ENCODE results near the gene ASIP. TPM values are rescaled to one million over a fixed set of nuclear protein-coding genes. Genes with fewer than 3 reads are reported as not detected.
"Not testable (repeated sequence)": the region's sequence is repeated elsewhere in the genome, so short reads cannot be mapped to it uniquely, and the experiment has no call there.

ASIP gene, protein sequence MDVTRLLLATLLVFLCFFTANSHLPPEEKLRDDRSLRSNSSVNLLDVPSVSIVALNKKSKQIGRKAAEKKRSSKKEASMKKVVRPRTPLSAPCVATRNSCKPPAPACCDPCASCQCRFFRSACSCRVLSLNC
- total RNA-seq = 1 to 10 TPM; 1.2 to 1.5 TPM
- long read RNA-seq = 0 reads

DNA sequence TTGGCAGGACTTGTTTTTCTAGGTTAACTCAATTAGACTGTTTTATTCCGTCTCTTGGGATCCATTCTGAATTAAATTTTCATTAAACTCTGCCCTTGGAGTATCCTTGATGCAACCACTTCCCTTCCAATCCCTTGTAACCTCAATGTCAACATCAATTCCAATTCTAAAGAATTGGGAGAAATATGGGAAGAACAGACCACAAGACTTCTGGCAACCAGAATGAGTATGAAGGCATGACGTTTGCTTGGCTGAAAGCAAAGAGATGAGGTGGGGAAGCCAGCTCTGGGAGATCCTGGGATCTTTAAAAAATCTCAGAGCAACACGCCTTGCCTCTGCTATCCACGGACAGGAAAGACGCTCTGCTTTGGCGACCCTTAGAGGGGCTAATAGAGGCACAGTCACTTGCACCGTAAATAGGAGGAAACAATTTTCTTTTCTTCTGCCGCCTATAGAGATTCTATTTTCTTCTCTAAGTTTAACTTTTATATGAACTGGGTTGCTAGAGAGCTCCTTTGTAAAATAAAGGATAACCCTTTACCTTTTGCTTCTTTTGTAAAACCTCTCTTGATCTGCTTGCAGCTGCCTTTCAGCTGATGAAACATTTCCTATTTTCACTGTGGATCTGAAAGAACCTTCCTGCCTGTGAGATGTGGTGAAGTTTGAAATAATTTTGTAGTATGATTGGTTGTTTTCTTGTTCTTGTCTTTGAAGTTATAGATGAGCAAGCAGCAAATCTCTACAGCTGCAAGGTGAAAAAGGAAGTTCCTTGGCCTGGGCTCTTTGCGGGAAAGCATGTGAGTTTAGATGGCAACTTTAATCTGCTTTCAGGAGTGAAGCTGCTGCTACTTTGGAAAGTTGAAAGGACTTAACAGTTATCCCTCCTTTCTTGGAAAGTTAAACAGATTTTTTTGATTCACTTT, at the start of gene ASIP:
ASIP (plus strand) TSS at position 731 of the 923 bp plus-strand sequence. CDS start 18,952 bp downstream, outside the sequence.
- intact Hi-C loops (cut with DNase I) = no loop called here
- DNase-seq (no peak), ATAC-seq (no peak)

DNA sequence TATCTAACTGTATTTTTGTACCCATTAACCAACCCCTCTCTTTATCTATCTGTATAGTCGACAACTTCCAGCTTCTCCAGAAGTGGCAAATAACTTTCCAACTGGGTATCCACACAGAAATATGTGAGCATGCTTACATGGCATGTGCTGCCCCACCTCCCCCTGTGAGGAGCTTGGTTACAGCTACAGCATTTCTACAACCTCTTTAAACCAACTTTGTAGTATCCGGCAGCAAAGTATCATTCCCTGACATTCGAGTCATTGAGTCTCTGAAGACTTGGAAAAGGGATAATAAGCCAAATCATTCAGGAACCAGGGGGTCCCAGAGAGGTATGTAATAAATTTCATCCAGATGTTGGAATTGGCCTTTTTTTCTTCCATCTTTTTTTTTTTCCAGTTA, 48.2 kb upstream of the ASIP start:
- DNase-seq = no peak
- intact Hi-C loops (cut with DNase I) = loop anchor here in 1 of 2 donors (10.0 kb wide), 1 partner anchor 272 kb away; no protein-coding TSS in a partner anchor
- ATAC-seq = no peak

DNA sequence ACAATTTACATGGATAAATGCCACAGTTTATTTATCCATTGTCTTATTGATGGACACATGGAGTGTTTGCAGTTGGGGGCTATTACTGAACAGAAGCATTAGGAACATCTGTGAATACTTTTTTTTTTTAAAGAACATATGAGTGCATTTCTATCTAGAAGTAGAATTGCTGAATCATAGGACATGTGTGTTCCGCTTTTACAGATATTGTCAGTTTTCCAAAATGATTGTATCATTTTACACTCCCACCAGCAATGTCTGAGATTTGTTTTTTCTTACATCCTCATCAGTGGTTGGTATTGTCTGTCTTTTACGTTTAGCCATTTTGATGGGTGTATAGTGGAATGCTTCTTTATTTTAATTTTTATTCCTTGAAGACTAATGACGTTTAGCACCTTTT, 42.0 kb upstream of the ASIP start:
- no peak for ATAC-seq
- intact Hi-C loops (cut with DNase I) = loop anchor here in 1 of 2 donors (10.0 kb wide), 1 partner anchor 266 kb away; no protein-coding TSS in a partner anchor
- DNase-seq = no peak

DNA sequence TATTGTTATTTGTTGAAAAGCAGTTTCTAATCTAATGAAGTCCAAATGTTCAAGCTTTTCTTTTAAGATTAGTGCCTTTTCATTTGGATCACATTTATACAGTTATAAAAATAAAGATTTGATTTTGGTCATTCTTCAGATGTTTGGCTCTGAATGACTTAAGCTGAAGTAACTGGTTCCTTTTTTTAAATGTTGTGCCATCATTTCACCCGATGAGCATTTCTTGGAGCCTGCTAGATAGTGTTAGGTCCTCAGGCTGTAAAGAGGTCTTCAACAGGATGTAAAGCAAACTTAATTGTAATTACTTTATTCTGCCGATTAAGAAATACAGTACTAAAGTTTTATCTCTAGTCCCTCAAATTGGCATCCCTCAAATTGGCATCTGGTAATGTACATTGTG, 41.2 kb upstream of the ASIP start:
- no peak for DNase-seq
- intact Hi-C loops (cut with DNase I) = no loop called here
- no peak for ATAC-seq

DNA sequence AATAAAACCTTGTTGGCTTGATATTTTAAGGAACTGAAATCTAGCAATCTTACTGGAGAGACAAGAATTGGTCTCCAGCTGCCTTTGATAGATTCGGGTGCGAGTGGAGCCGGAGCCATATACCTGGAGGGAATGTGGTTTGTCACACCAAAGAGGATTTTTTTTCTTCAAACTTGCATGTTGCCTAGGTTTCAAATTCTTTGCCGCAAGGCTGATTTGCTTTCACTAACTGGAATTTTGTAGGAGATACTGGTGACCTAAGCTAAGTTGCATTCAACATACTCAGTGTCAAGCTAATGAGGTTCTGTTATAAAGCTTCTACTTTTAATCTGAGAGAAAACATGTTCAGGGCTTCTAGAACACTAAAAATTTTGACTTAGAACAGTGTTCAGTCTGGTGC, 39.7 kb upstream of the ASIP start:
- intact Hi-C loops (cut with DNase I) = no loop called here
- no peak for ATAC-seq

DNA sequence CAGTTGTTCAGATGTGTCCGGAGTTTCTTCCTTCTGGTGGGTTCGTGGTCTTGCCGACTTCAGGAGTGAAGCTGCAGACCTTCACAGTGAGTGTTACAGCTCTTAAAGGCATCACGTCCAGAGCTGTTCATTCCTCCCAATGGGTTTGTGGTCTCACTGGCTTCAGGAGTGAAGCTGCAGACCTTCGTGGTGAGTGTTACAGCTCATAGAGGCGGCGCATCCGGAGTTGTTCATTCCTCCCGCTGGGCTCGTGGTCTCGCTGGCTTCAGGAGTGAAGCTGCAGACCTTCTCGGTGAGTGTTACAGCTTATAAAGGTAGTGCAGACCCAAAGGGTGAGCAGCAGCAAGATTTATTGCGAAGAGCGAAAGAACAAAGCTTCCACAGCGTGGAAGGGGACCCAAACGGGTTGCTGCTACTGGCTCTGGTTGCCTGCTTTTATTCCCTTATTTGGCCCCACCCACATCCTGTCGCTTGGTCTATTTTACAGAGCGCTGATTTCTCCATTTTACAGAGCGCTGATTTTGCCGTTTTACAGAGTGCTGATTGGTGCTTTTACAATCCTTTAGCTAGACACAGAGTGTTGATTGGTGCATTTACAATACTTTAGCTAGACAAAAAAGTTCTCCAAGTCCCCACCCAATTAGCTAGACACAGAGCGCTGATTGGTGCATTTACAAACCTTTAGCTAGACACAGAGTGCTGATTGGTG, 35.9 kb upstream of the ASIP start:
- ATAC-seq; DNase-seq; intact Hi-C loops (cut with DNase I): not testable (repeated sequence)

More for the DNA sequence above, 39.7 kb upstream of the ASIP start:
- no peak for DNase-seq

DNA sequence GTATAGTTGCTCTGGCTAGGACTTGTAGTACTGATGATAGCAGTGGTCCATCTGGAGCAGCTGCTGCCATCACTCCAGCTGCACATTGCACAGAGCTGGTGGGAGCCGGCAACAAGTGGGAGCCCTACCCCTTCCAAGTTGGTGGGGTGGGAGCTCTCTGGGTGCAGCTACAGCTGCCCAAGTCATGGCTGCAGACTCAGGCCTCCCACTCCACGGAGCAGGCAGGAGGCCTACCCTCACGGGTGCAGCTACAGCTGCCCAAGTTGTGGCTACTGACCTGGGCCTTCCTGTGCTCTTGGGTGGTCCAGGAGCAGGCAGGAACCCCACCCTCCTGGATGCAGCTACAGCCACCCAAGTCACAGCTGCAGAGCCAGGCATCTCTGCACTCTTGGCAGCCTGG, 32.1 kb upstream of the ASIP start:
- no peak for DNase-seq
- intact Hi-C loops (cut with DNase I) = no loop called here
- ATAC-seq = no peak

DNA sequence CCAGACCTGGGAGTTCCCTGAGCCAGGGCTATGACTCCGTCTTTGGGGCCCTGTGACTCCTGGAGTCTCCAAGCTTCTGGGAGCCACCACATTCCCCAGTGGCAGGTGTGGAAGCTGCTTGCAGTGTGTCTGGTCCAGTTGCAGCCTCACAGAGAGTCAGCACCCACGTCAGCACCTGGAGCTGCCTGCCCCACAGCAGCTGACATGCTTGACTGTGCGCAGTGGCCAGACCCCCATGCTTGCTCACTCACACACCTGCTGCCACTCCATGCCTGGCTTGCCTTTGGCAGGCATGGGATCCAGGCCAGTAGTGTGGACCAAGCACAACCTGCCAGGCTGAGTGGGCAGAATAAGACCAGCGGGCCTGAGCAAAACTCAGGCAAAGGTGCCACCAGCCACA, 31.0 kb upstream of the ASIP start:
- intact Hi-C loops (cut with DNase I) = no loop called here
- ATAC-seq = no peak
- DNase-seq = no peak

DNA sequence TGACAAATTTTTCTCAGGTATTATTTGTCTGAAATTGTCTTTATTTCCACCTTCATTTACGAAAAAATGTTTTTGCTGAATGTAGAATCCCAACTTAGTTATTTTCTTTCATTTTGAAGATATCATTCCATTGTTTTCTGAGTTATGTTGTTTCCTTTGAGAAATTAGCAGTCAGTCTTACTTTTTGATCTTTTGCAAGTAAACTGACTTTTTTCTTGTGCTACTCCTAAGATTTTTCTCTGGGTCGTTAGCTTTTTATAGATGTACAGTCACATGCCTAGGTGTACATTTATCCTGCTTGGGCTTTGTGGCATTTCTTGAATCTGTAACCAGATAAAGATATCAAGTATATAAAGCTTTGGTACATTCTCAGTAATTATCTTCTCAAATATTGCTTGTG, 29.6 kb upstream of the ASIP start:
- ATAC-seq (no peak), DNase-seq (no peak)
- intact Hi-C loops (cut with DNase I) = no loop called here

DNA sequence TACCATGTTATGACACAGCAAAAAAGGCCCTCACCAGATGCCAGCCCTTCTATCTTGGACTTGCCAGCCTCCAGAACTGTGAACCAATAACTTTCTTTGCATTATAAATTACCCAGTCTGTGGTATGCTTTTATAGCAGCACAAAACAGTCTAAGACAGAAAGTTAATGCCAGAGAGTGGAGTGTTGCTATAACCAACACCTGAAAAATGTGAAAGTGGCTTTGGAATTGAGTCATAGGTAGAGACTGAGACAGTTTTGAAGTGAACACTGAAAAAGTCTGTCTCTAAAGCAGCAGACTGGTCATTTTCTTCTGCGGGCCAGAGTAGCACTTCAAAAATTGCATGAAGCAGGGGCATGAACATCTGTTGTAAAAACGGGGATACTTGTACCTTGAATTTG, 28.0 kb upstream of the ASIP start:
- DNase-seq = no peak
- intact Hi-C loops (cut with DNase I) = no loop called here
- no peak for ATAC-seq

DNA sequence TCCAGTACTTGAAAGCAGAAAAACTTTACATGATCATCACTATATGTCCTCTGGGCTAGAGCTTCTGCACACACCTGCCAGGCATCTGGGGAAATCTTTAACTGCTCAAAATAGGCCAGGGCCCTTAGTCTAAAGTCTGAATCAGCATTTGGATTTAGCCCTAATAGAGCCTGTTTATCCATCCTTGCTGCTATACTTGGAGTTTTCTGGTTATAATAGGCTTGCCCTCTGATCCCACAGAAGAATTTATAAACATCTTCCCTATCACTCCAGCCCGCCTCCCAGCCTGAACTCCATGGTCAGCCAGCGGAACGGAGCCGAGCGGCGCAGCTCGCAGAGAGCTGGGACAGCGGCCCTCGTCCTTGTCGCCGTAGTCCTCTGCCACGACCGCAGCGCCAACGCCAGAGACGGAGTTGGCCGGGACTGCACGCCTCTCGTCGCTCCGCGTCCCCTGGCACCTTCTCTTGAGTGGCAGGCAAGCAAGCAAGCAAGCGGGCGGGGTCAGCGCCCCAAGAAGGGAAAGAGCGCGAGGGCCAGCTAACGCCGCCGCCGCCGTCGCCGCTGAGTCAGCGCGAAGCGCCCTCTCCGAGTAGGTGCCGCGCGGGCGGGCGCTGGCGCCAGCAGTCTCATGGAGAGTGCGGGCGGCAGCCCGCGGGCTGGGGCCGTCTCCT, 25.4 kb upstream of the ASIP start:
- intact Hi-C loops (cut with DNase I) = no loop called here
- peak; percentile 96 to 99 for ATAC-seq
- DNase-seq = peak; percentile 88

DNA sequence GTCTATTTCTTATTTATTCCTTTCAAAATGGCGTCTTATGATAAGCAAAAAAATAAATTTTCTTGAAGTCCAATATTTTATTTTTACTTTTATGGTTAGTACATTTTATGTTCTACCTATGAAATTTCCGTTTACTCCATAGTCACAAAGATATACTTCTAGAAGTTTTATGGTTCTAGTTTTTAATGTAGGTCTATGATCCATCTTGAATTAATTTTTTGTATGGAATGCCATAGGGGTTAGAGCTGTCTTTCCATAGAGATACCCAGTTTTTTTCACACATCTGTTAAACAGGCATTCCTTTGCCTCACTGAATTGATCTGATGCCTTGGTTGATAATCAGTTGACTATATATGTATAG, 24.9 kb upstream of the ASIP start:
- ATAC-seq = no peak
- no peak for DNase-seq
- intact Hi-C loops (cut with DNase I) = no loop called here

DNA sequence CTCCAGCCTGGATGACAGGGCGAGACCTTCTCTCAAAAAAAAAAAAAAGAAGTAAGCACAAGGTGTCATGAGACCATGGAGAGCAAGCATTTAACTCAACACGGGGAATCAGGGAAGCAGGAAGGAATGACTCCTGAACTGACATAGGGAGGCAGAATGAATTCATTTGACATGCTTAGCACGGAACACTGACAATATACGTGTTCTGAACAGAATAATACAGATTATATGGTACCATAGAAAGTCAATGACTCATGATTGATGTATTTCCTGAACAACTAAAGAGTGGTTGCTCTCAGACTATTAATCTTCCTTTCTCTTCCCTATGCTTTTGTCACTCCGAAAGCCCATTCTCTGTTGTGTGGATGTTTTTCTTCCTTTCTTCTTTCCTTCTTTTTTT, 20.7 kb upstream of the ASIP start:
- ATAC-seq = no peak
- intact Hi-C loops (cut with DNase I) = no loop called here

DNA sequence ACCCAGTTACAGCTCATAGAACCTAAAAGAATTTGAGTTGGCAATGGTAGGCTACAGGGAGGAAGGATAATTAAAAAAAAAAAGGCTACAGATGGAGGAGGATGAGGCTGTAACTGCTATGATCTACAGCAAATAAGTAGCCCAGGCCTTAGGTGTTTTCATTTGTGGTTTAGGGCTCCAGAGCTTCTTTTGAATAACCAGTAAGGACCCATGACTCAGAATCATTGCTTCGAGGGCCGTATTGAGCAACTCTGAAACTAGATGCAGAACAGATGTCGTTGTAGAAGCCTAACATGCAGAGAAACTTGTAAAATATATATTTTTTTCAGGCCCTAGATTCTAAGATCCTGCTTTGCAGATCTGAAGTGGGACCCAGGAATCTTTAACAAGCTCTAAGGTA, 19.0 kb upstream of the ASIP start:
- ATAC-seq = no peak
- intact Hi-C loops (cut with DNase I) = no loop called here
- DNase-seq = no peak

More for the DNA sequence above, 20.7 kb upstream of the ASIP start:
- DNase-seq = no peak

DNA sequence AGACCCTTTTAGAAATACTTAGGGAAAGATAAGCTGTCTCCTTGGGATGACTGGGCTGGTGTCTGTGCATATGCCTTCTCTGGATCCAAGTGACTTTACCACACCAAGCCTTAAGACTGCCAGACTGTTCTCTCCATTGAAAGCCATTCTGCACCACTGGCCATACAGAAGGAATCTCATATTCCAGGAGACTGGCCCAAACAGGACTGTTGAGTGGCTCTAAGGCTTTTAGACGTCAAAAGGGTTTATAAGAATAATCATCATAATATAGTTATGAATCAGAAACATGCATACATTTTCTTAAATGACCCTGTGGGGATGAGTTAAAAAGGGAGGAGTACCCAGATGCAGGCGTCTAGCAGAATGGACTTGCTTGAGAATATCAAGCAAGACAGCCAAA, 17.0 kb upstream of the ASIP start:
- DNase-seq; ATAC-seq; intact Hi-C loops (cut with DNase I): not testable (repeated sequence)

DNA sequence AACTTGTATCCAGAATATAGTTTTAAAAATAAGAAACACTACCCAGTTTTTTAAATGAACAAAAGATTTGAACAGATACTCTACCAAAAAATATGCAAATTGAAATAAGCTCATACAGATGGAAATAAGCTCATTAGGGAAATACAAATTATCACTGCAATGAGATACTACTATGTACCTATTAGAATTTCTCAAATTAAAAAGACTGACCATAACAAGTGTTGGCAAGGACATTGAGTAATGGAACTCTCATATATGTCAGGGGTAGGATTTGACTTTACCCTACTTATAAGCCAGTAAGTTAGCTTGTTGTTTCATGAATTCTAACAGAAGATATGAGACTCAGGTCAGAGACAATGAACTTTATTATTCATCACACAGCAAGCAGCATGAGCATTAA, 9.6 kb upstream of the ASIP start:
- intact Hi-C loops (cut with DNase I) = no loop called here
- DNase-seq (no peak), ATAC-seq (no peak)

DNA sequence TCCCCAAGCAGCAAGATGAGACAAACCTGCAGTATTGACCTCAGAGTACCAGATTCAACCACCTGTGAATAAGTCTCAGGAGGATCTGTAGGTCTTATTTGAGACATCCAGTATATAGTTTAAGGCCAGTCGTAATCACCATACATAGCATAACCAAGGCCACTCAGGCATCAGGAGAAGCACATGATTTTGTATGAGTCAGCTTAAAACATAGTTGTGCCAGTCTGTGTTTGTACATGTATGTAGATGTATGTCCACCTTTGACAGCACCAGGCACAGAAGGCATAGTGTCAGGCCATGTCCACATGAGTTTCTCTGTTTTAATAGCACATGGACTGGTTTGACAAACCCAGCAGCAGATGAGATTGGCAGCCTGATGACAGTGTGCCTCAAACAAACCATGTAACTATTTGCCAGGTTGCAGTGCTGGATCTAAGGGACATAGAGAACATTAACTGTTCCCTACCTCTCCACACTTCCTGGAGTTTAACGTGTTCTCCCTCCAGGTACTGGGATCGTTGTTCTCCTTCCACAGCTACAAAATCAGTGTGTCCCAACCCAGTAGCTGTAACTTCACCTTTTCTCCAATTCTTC, 8.6 kb upstream of the ASIP start:
- ATAC-seq (no peak), DNase-seq (no peak)
- intact Hi-C loops (cut with DNase I) = no loop called here

DNA sequence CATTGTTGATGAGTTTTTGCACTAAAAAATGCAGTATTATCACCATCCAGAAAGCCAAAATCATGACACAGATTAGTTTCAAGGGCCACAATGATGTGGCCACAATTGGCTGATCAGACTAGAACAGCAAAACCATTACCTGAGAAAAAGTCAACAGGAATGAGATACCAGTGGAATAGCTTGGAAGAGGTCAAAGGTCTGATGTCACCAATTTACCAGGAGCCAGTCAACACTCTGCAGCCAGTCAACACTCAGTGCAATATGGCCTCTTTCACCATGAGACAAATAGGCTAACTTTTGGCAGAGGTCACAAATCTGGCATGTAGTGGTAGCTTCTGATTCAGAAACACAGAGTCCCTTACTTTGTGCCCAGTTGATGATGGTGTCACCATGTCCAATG, 7.5 kb upstream of the ASIP start:
- ATAC-seq = no peak
- intact Hi-C loops (cut with DNase I) = no loop called here
- DNase-seq = no peak

DNA sequence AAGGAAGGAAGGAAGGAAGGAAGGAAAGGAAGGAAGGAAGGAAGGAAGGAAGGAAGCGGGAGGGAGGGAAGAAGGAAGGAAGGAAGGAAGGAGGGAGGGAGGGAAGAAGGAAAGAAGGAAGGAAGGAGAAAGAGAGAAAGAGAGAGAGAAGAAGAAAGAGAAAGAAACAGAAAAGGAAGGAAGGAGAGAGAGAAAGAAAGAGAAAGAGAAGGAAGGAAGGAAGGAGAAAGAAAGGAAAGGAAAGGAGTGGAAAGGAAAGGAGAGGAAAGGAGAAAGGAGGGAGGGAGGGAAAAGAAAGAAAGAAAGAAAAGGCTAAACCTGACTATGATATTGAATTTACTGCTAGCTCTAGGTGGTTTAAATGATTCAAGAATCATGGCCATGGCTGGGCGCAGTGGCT, 5.3 kb upstream of the ASIP start:
- ATAC-seq = no peak
- intact Hi-C loops (cut with DNase I) = no loop called here

More for the DNA sequence above, 5.3 kb upstream of the ASIP start:
- no peak for DNase-seq

Data from left cardiac atrium (tissue), 4 donors.